Stimulated activated CD4-positive, alpha-beta T cell treated with anti-CD3 and anti-CD28 coated beads, TNF-alpha, amount 100 ng/mL, for 4 hours (primary cell): ENCODE data around the gene TMEM151A.
"Not testable (repeated sequence)": the region's sequence is repeated elsewhere in the genome, so short reads cannot be mapped to it uniquely, and the experiment has no call there.

ENCODE experiments used
- DNase-seq, 3 experiments: peaks; one replicate each; pipeline ENCODE4 v3.0.0-alpha.2; 2020; ENCODE audit warnings: low read depth in 3 of 3

TMEM151A gene

DNA sequence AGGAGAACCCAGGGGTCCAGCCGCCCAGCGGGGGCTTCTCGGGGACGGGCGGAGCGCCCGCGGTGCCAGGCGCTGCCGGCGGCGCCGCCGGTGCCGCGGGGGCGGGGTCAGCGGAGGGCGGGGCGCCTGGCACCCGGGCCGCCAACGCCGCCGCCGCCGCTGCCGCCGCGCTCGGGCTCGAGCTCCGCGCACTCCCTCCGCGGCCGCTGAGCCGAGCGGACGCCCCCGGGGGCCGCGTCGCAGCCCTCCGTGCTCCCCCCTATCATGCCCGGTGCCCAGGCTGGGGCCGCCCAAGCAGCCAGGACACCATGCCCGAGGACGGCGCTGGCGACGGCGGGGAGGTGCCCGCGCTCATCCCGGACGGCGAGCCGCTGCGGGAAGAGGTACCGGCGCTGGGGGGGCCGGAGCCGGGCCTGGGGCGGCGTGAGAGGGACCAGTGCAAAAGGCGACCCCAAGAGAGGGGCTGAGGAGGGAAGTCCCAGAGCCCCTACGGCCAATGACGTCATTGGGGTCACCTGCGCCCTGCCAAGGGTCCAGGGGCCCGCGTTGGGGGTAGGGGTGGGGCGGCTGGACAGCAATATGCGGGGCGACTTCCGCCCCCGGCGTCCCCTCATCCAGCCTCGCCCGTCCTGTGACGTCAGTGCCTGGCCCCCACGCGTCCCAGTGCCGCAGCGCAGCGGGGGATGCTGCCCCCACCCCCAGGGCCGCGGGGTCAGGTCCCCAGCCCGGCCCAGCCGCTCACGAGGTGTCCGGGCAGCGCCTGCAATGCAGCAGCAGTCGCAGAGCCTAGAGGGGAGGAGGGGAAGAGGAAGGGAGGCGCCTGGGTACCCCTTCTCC is at the start of gene TMEM151A:
TMEM151A (plus strand) TSS at position 189 of the 837 bp plus-strand sequence; CDS start at position 309, 120 bp downstream.
- DNase-seq: no peak

DNA sequence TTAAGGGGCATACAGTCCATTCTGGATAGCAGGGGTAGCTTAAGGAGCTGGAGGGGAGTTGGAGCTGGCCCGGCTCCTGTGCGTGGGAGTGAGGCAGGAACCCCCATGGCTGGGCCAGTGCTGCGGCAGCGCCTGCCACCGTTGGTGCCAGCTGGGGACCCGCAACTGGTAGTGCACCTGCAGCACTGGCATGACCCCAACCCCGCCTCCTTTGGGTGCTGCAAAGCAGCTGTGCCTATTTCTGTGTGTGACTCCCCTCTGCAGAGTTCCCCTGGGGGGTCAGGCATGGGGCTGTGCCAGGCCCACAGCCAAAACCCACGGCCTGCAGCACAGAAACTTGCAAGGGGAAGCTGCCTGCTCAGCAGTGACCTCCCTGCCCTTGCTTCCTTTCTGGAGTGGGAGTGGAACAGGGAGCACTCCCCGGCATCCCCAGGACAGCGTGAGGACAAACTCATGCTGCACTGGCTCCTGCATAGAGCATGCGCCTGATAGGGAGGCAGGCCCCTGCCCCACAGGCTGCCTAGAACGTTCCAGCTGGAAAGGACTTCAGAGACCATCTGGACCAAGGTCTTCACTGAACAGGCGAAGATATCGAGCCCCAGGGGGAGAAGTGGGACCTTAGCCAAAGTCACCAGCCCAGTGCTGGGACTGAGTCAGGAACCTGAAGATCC is 49.5 kb upstream of the TMEM151A start:
- DNase-seq: no peak

DNA sequence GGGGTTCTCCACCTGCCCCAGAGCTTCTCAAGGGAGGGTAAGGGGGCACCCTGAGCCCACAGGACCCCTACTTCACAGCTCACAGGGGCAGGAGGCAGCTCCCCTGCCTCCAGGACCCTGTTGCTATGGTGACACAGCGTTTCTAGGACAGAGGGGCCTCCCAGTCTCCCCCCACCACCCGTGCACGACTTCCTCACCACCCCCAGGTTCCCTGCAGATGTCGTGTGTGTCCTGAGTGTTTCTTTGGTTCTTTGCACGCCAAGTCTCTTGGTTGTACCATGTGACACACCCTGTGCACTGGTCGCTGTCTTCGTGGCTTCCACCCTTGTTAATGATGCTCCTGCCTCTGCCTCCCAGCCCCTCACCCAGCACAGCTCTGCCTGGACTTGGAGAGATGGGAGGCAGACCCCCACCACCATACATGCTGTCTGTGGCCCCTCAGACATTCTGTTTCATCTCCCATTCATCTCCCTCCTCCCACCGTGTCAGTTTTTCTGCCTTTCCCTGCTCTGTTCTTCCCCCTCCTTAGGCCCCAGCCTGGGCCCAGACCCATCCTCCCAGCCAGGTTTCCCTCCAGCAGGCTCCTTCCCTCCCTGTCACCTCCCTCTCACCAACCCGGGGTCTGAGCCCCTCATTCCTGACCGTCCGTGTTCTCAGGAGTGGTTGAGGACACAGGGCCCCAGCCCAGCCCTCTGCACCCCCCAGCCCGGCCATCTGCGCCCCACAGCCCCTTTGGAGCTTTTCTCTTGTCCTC is 47.7 kb upstream of the TMEM151A start:
- no peak for DNase-seq

DNA sequence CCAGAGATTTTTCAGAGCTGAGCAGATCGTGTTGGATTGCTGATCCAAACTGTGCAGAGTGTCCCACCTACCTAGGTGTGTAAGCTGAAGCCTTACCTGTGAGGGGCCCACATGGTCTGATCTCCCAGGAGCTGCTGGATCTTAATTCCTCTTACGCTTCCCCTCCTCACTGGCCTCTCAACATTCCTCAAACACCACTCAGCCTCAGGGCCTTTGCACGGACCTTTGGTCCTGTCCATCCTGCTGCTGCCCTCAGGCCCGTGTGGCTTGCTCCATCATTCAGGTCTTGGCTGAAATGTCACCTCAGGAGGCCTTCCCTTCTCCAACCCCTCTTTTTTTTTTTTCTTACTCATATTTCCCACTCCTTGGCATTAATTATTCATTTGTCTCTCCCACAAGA is 44.4 kb upstream of the TMEM151A start:
- no peak for DNase-seq

DNA sequence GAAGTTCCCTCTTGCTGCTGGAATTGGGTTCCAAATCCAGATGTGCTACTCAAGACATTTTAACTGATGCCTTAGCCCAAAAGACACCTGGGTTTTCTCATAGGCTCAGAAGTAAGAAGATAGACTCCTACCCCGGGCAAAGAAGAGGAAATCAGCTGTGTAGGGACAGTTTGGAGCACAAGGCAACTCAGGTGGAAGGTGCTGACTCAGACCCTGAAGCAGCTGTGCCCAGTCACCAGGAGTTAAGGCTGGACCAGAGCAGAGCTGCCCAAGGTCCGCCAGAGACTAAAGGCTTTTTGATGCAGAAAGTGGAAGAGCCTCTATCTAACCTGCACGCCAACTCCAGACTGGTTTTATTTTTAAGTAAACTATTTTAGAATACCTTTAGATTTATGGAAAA is 43.9 kb upstream of the TMEM151A start:
- no peak for DNase-seq

DNA sequence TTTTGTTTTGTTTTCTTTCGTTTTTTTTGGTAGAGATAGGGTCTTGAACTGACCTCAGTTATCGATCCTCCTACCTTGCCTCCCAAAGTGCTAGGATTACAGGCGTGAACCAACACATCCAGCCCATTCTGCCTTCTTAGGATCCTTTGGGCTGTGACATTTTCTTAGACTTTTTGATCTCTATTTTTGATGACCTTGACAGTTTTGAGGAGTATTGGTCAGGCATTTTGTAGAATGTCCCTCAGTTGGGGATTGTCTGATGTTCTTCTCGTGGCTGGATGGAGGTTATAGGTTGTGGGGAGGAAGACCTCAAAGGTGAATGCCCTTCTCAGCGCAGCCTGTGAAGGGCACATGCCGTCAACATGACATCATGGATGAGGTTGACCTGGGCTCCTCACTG is 42.8 kb upstream of the TMEM151A start:
- DNase-seq: no peak

DNA sequence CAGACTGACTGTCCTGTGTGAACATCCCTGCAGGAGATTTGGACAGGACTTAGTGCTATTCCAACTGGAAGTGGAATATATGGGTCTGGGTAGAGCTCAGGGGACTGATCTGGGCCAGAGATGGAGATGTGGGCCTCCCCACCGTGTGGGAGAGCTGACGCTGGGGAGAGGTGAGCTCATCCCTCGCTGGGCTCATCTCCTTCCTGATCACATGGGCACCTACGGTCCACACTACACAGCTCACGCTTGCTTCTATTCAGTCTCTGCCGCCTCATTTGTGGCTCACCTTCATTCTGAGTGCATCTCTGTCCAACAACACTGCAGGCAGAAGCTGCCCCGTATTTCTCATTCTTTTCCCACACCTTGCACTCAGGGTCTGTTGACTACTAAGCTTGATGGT is 39.9 kb upstream of the TMEM151A start:
- DNase-seq: no peak

DNA sequence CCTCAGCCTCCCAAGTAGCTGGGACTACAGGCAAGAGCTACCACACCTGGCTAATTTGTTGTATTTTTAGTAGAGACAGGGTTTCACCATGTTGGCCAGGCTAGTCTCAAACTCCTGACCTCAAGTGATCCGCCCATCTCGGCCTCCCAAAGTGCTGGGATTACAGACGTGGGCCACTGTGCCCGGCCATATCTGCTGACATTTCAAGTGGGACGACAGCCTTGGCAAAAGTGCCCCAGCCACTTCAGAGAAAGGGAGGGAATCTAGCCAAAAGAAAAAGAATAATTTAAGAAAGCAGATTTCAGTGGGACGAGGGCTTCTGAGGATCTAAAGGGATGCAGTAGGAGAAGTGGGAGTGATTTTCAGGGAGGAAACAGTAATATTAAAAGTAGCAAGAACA is 38.6 kb upstream of the TMEM151A start:
- DNase-seq: not testable (repeated sequence)

DNA sequence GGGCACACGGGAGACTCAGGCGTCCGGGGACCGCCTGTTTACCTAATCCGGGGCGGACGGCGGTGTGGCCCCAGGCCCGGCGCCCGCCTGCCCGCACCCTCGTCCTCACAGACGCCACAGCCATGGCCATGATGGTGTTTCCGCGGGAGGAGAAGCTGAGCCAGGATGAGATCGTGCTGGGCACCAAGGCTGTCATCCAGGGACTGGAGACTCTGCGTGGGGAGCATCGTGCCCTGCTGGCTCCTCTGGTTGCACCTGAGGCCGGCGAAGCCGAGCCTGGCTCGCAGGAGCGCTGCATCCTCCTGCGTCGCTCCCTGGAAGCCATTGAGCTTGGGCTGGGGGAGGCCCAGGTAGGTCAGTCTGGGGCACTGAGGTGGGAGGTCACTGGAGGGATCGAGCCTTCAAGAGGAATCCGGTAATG is 33.2 kb upstream of the TMEM151A start:
- no peak for DNase-seq

DNA sequence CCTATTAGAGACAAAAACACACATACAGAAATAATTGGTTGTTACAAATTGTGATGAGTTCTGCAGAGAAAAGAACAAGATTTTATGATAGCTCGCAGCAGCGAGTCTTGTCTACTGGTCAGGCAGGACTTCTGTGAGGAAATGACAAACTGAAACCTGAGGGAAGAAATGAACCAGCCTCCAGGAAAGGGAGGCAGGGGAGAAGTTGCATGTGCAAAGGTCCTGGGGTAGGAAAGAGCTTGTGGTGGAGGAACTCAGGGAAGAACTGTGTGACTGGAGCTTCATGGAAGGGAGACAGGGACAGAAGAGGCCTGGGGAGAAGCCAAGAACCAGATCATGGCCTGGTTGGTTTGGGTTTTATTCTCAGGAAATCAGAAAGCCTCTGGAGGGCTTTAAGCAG is 32.5 kb upstream of the TMEM151A start:
- DNase-seq: no peak

DNA sequence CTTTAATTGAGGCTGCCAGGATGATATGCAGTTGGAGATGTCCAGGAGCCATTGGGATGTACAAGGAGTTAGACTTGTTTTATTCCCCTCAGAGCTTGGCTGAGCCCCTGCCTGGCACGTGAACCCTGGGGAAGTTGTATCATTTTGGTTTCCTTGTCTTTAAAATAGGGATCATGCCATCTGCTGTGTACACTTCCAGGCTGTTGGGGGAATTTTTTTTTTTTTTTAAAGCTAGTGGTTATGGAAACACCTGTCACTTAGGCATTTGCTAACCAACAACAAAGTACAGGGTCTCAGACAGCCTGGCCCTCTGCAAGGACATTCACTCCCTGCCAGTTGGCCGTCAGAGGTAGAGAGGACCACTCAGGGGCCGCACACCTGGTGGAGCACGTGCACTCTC is 31.7 kb upstream of the TMEM151A start:
- DNase-seq: no peak

DNA sequence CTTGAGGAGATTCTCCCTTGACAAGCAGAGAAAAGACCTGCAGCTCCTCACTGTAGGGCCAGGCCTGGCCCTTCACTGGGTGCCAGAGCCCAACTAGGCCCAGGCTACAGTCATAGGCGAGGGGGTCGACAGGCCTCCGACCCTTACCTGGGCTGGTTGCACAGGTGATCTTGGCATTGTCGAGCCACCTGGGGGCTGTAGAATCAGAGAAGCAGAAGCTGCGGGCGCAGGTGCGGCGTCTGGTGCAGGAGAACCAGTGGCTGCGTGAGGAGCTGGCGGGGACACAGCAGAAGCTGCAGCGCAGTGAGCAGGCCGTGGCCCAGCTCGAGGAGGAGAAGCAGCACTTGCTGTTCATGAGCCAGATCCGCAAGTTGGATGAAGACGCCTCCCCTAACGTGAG is 30.1 kb upstream of the TMEM151A start:
- DNase-seq: no peak

DNA sequence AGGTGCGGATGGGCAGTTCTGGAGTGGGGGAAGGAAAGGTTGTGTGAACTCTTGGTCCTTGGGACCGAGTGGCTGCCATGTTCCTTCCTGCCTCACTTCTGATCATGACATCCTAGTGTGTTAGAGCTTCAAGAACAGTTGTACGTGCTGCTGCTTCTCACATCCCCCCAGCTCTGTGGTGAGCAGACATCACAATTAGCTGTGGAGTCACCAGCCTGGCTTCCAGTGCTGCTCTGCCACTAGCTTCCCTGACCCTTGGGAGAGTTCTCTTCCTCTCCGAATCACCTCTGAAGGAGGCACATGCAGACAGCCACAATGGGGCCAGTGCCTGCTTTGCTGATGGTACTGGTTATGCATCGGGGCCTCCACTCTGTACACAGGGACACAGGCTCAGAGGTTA is 29.5 kb upstream of the TMEM151A start:
- no peak for DNase-seq

DNA sequence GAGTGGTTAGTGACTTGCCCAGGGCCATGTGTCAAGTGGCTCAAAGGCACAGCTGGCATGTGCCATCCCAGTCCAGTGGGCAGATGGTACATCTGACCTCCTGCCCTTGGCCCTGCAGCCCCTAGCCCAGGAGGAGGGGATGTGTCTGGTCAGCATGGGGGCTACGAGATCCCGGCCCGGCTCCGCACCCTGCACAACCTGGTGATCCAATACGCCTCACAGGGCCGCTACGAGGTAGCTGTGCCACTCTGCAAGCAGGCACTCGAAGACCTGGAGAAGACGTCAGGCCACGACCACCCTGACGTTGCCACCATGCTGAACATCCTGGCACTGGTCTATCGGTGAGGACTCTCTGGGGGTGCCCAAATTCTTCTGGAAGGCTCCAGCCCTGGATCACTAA is 29.0 kb upstream of the TMEM151A start:
- no peak for DNase-seq

DNA sequence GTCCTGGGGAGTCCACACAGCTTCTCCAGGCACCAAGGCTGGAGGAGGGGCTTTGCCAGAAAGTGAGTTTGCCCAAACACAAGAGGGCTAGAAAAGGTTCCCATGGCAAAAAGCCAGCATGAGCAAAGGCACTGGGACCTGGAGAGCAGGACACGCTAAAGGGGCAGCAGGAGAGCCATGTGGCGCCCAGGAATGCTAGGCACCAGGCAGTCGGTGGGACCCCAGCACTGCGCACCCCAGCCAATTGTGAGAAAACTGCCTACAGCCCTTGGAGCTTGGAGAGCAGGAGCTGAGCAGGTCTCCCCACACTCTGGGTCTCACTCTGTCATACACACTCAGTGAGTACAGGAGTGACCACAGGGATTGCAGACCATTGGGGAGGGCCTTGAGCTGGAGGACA is 28.5 kb upstream of the TMEM151A start:
- DNase-seq: no peak

DNA sequence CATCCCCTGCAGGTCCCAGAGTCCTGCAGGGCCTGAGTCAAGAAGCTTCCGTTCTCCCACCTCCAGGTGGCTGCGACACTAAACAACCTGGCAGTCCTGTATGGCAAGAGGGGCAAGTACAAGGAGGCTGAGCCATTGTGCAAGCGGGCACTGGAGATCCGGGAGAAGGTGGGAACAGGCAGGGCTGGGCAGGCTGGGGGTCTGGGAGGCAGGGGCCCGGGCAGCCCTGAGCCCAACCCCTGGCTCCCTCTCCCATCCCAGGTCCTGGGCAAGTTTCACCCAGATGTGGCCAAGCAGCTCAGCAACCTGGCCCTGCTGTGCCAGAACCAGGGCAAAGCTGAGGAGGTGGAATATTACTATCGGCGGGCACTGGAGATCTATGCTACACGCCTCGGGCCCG is 27.9 kb upstream of the TMEM151A start:
- DNase-seq: no peak

DNA sequence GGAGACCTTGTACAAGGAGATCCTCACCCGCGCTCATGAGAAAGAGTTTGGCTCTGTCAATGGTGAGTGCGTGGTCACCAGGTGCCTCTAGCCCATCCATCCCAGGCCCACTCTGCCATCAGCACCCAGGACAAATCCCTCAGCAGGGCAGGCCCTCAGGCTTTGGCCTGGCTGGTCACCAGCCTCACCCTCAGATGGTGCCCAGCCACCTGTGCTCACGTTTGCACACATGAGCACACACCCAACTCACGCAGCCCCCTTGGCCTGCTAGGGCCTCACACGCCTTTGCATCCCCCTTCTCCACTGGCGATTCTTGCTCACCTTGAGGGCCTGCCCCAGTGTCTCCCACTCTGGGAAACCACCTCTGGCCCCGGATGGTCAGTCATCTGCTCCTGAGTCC is 27.3 kb upstream of the TMEM151A start:
- DNase-seq: no peak

DNA sequence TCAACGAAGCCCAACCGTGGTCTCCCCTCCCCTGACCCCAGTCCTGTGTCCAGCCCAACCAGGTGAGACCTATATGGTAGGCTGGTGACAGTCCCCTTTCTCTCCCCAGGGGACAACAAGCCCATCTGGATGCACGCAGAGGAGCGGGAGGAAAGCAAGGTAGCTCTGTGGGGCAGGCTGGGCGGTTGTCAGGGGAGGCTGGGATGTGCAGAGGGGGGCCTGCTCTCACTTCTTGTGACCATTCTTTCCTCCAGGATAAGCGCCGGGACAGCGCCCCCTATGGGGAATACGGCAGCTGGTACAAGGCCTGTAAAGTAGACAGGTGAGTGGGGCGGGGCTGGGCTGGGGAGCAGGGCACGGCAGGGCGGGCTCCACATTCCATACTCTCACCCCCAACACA is 26.8 kb upstream of the TMEM151A start:
- no peak for DNase-seq

DNA sequence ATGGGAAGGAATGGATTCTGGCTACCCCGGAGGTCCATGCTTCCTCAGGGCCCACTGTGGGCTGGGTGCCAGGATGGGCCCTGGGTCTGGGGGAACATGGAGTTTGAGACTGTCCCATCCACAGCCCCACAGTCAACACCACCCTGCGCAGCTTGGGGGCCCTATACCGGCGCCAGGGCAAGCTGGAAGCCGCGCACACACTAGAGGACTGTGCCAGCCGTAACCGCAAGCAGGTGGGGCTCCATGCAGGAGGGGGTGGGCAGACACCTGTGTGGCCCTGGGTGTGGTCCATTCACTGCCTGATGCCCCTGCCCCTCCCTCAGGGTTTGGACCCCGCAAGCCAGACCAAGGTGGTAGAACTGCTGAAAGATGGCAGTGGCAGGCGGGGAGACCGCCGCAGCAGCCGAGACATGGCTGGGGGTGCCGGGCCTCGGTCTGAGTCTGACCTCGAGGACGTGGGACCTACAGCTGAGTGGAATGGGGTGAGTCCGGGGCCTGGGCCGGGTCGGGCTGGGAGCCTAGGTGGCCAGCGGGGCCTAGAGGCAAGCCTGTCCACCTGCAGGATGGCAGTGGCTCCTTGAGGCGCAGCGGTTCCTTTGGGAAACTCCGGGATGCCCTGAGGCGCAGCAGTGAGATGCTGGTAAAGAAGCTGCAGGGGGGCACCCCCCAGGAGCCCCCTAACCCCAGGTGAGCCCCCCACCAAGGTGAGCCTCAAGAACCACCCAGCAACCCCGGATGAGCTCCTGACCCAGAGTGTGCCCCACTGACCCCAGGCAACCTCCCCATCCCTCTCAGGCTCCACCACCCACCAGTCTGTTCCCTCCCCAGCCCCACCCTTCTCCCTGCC is 25.9 kb upstream of the TMEM151A start:
- DNase-seq: no peak

DNA sequence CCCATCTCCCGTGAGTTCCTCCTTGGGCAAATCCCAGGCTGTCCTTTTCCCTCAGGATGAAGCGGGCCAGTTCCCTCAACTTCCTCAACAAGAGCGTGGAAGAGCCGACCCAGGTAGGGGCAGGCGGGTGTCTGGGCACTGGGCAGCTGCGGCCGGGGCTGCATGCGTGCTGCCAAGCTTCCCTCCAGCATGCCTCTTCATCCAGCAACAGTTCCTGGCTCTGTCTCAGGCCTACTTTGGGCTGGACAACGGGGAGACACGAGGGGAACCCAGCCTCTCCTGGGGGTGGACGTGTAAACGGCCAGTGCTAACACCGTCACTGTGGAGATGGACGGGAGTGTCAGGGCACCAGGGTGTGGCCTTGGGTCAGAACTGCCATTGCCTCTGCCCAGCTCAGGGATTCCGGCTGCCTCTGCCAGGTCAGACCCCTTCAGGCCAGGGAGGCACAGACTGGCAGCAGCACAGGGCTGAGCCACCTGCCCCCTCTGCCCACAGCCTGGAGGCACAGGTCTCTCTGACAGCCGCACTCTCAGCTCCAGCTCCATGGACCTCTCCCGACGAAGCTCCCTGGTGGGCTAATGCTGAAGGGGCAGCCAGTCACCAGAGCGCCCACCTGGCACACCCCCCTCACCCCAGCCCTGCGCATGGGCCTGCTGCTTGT is 25.2 kb upstream of the TMEM151A start:
- DNase-seq: no peak

DNA sequence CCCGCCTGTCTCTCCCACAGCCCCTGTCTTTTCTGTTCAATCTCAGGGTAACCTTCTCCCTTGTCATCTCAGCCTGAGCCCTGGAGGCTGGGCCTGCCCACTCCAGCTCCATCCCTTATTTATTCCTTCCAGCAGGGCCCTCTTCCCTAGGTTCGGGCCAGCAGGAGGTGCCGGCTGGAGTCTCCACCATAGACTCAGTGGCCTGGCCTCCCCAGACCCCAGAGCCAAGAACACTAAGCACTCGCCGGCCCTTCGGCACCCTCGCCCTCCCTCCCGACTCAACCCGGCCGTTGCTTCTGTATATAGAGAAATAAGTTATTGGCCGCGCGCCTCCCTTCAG is 24.7 kb upstream of the TMEM151A start:
- DNase-seq: no peak
